ENCODE measurements around the gene FER.

DNA sequence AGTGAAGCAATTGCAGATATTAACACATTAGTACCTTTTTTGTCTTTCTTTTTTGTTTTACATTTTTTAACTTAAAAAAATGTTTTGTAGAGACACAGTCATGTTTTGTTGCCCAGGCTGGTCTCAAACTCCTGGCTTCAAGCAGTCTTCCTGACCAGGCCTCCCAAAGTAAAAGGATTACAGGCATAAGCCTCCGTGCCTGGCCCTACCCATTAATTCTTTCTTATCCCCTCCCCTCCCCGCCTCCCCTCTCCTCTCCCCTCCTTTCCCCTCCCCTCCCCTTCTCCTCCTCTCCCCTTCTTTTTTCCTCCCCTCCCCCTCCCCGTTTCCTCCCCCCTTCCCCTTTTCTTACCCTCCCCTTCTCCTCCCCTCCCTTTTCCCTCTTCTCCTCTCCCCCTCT is 182.4 kb downstream of the FER start:
- TF ChIP-seq, protein P1, sequence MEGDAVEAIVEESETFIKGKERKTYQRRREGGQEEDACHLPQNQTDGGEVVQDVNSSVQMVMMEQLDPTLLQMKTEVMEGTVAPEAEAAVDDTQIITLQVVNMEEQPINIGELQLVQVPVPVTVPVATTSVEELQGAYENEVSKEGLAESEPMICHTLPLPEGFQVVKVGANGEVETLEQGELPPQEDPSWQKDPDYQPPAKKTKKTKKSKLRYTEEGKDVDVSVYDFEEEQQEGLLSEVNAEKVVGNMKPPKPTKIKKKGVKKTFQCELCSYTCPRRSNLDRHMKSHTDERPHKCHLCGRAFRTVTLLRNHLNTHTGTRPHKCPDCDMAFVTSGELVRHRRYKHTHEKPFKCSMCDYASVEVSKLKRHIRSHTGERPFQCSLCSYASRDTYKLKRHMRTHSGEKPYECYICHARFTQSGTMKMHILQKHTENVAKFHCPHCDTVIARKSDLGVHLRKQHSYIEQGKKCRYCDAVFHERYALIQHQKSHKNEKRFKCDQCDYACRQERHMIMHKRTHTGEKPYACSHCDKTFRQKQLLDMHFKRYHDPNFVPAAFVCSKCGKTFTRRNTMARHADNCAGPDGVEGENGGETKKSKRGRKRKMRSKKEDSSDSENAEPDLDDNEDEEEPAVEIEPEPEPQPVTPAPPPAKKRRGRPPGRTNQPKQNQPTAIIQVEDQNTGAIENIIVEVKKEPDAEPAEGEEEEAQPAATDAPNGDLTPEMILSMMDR (IDR thresholded peaks at IDR 0.05; ENCODE audit: poor library complexity): no peak
- no peak for TF ChIP-seq EZH2phosphoT487 (IDR thresholded peaks at IDR 0.05; ENCODE audit: low read depth, severe bottlenecking, unreplicated experiment)
- TF ChIP-seq EZH2 (IDR thresholded peaks at IDR 0.05; ENCODE audit: borderline replicate concordance): no peak
